ENCODE measurements around the gene LAMA5. TPM values are rescaled to one million over a fixed set of nuclear protein-coding genes. Genes with fewer than 3 reads are reported as not detected.

Gene LAMA5
- polyA plus RNA-seq, 1 donor (not counting 4 experiments of a cell fraction or from before 2014, with no cell fraction given) = 8.7 TPM

GRCh38 chr20:62315773-62316172 is 51.3 kb downstream of the LAMA5 start:
- H3K27me3 ChIP-seq (ENCODE audit: control insufficient read depth, extremely low read depth, insufficient read depth, low read length) = no peaks in the 10 kb centered on the region
- peaks cover 11% of the 10 kb centered on the region for H3K4me1 ChIP-seq (ENCODE audit: control insufficient read depth, extremely low read depth, insufficient read depth, low read length)
- no peak overlapping the region for H3K27ac ChIP-seq (ENCODE audit: control insufficient read depth, insufficient read depth, low read length)
- dilution Hi-C loops (cut with MboI; ENCODE audit: extremely low pct_ligation_motif_present, low sequenced_read_pairs) = no loop called here
- no peaks in the 10 kb centered on the region for H3K9me1 ChIP-seq (ENCODE audit: control insufficient read depth, extremely low read depth, insufficient read depth, low read length)
- no peak overlapping the region for H2AFZ ChIP-seq (ENCODE audit: control insufficient read depth, low read length)
- no peak for TF ChIP-seq CTCF (optimal IDR thresholded peaks at IDR 0.05 in 1 of 3, IDR thresholded peaks at IDR 0.05 in 1 of 3, conservative IDR thresholded peaks at IDR 0.05 in 1 of 3; ENCODE audit: extremely low read depth in 1 of 3, insufficient read depth in 2 of 3, low read length in 3 of 3)
- TF ChIP-seq EZH2 (IDR thresholded peaks at IDR 0.05; ENCODE audit: low read length) = no peak
- no peaks in the 10 kb centered on the region for H3K9me3 ChIP-seq (ENCODE audit: control insufficient read depth, low read depth, low read length)
- H3K79me2 ChIP-seq (ENCODE audit: control insufficient read depth, insufficient read depth, low read length) = peaks cover 1% of the 10 kb centered on the region
- FAIRE-seq (no peak), DNase-seq (ENCODE audit: low read depth, low spot score) (no peak)
- H3K36me3 ChIP-seq (ENCODE audit: control insufficient read depth in 2 of 2, extremely low read depth in 1 of 2, insufficient read depth in 2 of 2, low read length in 2 of 2) = peaks cover 46 to 52% of the 10 kb centered on the region in 2 experiments
- no peak overlapping the region for H3K4me3 ChIP-seq (ENCODE audit: control insufficient read depth in 2 of 3, extremely low read depth in 1 of 3, insufficient read depth in 2 of 3, low read depth in 1 of 3, low read length in 3 of 3)
- no peak overlapping the region for H3K4me2 ChIP-seq (ENCODE audit: control insufficient read depth, extremely low read depth, insufficient read depth, low read depth, low read length)
- H4K20me1 ChIP-seq (ENCODE audit: control insufficient read depth, extremely low read depth, insufficient read depth, low read length) = peaks cover 14% of the 10 kb centered on the region
- H3K9ac ChIP-seq (ENCODE audit: control insufficient read depth, extremely low read depth, insufficient read depth, low read length) = no peak overlapping the region

GRCh38 chr20:62314711-62315302 is 52.3 kb downstream of the LAMA5 start:
- no peaks in the 10 kb centered on the region for H3K27me3 ChIP-seq (ENCODE audit: control insufficient read depth, extremely low read depth, insufficient read depth, low read length)
- TF ChIP-seq CTCF (optimal IDR thresholded peaks at IDR 0.05 in 1 of 3, IDR thresholded peaks at IDR 0.05 in 1 of 3, conservative IDR thresholded peaks at IDR 0.05 in 1 of 3; ENCODE audit: extremely low read depth in 1 of 3, insufficient read depth in 2 of 3, low read length in 3 of 3) (no peak), EZH2 (IDR thresholded peaks at IDR 0.05; ENCODE audit: low read length) (no peak)
- H2AFZ ChIP-seq (ENCODE audit: control insufficient read depth, low read length) = no peak overlapping the region
- H3K4me1 ChIP-seq (ENCODE audit: control insufficient read depth, extremely low read depth, insufficient read depth, low read length) = peaks cover 11% of the 10 kb centered on the region
- peaks cover 1% of the 10 kb centered on the region for H3K79me2 ChIP-seq (ENCODE audit: control insufficient read depth, insufficient read depth, low read length)
- no peaks in the 10 kb centered on the region for H3K9me1 ChIP-seq (ENCODE audit: control insufficient read depth, extremely low read depth, insufficient read depth, low read length)
- H3K9ac ChIP-seq (ENCODE audit: control insufficient read depth, extremely low read depth, insufficient read depth, low read length) = no peak overlapping the region
- DNase-seq (ENCODE audit: low read depth, low spot score) (no peak), FAIRE-seq (no peak)
- peaks cover 40 to 48% of the 10 kb centered on the region in 2 experiments for H3K36me3 ChIP-seq (ENCODE audit: control insufficient read depth in 2 of 2, extremely low read depth in 1 of 2, insufficient read depth in 2 of 2, low read length in 2 of 2)
- dilution Hi-C loops (cut with MboI; ENCODE audit: extremely low pct_ligation_motif_present, low sequenced_read_pairs) = no loop called here
- H3K4me3 ChIP-seq (ENCODE audit: control insufficient read depth in 2 of 3, extremely low read depth in 1 of 3, insufficient read depth in 2 of 3, low read depth in 1 of 3, low read length in 3 of 3) = no peak overlapping the region
- H4K20me1 ChIP-seq (ENCODE audit: control insufficient read depth, extremely low read depth, insufficient read depth, low read length) = peaks cover 14% of the 10 kb centered on the region
- H3K9me3 ChIP-seq (ENCODE audit: control insufficient read depth, low read depth, low read length) = no peaks in the 10 kb centered on the region
- H3K27ac ChIP-seq (ENCODE audit: control insufficient read depth, insufficient read depth, low read length) = no peak overlapping the region
- no peak overlapping the region for H3K4me2 ChIP-seq (ENCODE audit: control insufficient read depth, extremely low read depth, insufficient read depth, low read depth, low read length)

Data from keratinocyte (primary cell).